GM21360 (cell line): ENCODE data around the gene SSBP2.
"Not testable (repeated sequence)": the region's sequence is repeated elsewhere in the genome, so short reads cannot be mapped to it uniquely, and the experiment has no call there.

Experiments
- ATAC-seq: cut with Tn5 transposase; IDR thresholded peaks from one replicate; pipeline ENCODE4 v1.9.1; 2021; ENCODE audit warnings: mild to moderate bottlenecking, moderate library complexity; ENCODE audit not compliant: unreplicated experiment

Gene SSBP2

GRCh38 chr5:81740758-81741157 is 10.1 kb downstream of the SSBP2 start:
- no peak for ATAC-seq

GRCh38 chr5:81739291-81739690 is 11.6 kb downstream of the SSBP2 start:
- no peak for ATAC-seq

- ATAC-seq = no peak
Observed at GRCh38 chr5:81729276-81729675, 21.6 kb downstream of the SSBP2 start.

- ATAC-seq = no peak
Observed at GRCh38 chr5:81728301-81728700, 22.6 kb downstream of the SSBP2 start.

GRCh38 chr5:81726297-81726696 is 24.6 kb downstream of the SSBP2 start:
- no peak for ATAC-seq

- no peak for ATAC-seq
Observed at GRCh38 chr5:81724571-81724970, 26.3 kb downstream of the SSBP2 start.

- ATAC-seq = no peak
Observed at GRCh38 chr5:81724108-81724507, 26.8 kb downstream of the SSBP2 start.

GRCh38 chr5:81721049-81721448 is 29.8 kb downstream of the SSBP2 start:
- no peak for ATAC-seq

GRCh38 chr5:81719743-81720345 is 31.1 kb downstream of the SSBP2 start:
- ATAC-seq = no peak

- no peak for ATAC-seq
Observed at GRCh38 chr5:81718300-81718699, 32.6 kb downstream of the SSBP2 start.

- ATAC-seq = no peak
Observed at GRCh38 chr5:81717860-81718259, 33.0 kb downstream of the SSBP2 start.

- no peak for ATAC-seq
Observed at GRCh38 chr5:81717226-81717625, 33.7 kb downstream of the SSBP2 start.

GRCh38 chr5:81714076-81714475 is 36.8 kb downstream of the SSBP2 start:
- not testable (repeated sequence) for ATAC-seq

GRCh38 chr5:81708889-81709288 is 42.0 kb downstream of the SSBP2 start:
- no peak for ATAC-seq

GRCh38 chr5:81703840-81704239 is 47.1 kb downstream of the SSBP2 start:
- ATAC-seq = no peak

- no peak for ATAC-seq
Observed at GRCh38 chr5:81700166-81700565, 50.7 kb downstream of the SSBP2 start.

GRCh38 chr5:81698813-81699212 is 52.1 kb downstream of the SSBP2 start:
- no peak for ATAC-seq

GRCh38 chr5:81696418-81697397 is 54.2 kb downstream of the SSBP2 start:
- no peak for ATAC-seq

GRCh38 chr5:81694726-81695125 is 56.2 kb downstream of the SSBP2 start:
- ATAC-seq = no peak

GRCh38 chr5:81688215-81688614 is 62.7 kb downstream of the SSBP2 start:
- no peak for ATAC-seq

GRCh38 chr5:81687292-81687691 is 63.6 kb downstream of the SSBP2 start:
- no peak for ATAC-seq

GRCh38 chr5:81685471-81685870 is 65.4 kb downstream of the SSBP2 start:
- ATAC-seq = no peak
